Adrenal gland (tissue), 5 donors: ENCODE data around the gene PBRM1.

Source experiments
- CTCF ChIP-seq, 6 experiments: fragments of 450-650 bp in 4 of 6; fragments of 200-600 bp in 2 of 6; sonication (generic) in 1 of 6; IDR thresholded peaks; 1 replicate in 5 of 6; 2 replicates in 1 of 6; pipeline versions ENCODE4 v1.5.1 to v1.8.0; 2016 to 2021; ENCODE audit warnings: antibody characterized with exemption in 6 of 6, mild to moderate bottlenecking in 2 of 6, moderate library complexity in 1 of 6
- POLR2A ChIP-seq, 2 donors: fragments of 450-650 bp; IDR thresholded peaks; one replicate each; pipeline ENCODE4 v1.6.1; 2017; ENCODE audit warnings: antibody characterized with exemption in 2 of 2, mild to moderate bottlenecking in 2 of 2, moderate library complexity in 1 of 2
- donor health status: DM: no; HTN: no; CAD: no.

- TF ChIP-seq CTCF (IDR thresholded peaks at IDR 0.05) (no peak), POLR2A (IDR thresholded peaks at IDR 0.05) (no peak)
Observed at GRCh38 chr3:52568069-52568468, 117.6 kb downstream of the PBRM1 start.
